Bronchial epithelial cell (primary cell): ENCODE data around the gene SPO11. TPM values are rescaled to one million over a fixed set of nuclear protein-coding genes. Genes with fewer than 3 reads are reported as not detected.

Source experiments
- DNase-seq: peaks from one replicate; pipeline ENCODE4 v3.0.0-alpha.2; 2010; ENCODE audit warnings: low read depth
- FAIRE-seq: peaks from 2 replicates; lab custom pipeline; 2011; peaks lifted over from hg19 to GRCh38; lab: Jason Lieb, UNC
- H3K27me3 ChIP-seq: 2 replicates; pipeline ENCODE4 v1.5.1; 2011; ENCODE audit warnings: low read length; ENCODE audit not compliant: control insufficient read depth, insufficient read depth
- H3K36me3 ChIP-seq: 2 replicates; pipeline ENCODE4 v1.5.1; 2011; ENCODE audit warnings: low read length; ENCODE audit not compliant: control insufficient read depth, insufficient read depth
- H3K4me3 ChIP-seq: 2 replicates; pipeline ENCODE4 v1.5.1; 2011; ENCODE audit warnings: mild to moderate bottlenecking, low read depth, low read length, control low read depth
- total RNA-seq: library from RNA; depleted of rRNA; stranded (reverse); fragments of >200 nt; gene quantifications from 2 replicates; pipeline ENCODE4 v1.2.1, GENCODE V29; 2014
- TF ChIP-seq, protein P1 (sequence below): IDR thresholded peaks from 2 replicates; pipeline ENCODE4 v1.5.1; 2011; ENCODE audit warnings: mild to moderate bottlenecking, moderate library complexity, low read length, control low read depth, inconsistent platforms; ENCODE audit not compliant: insufficient read depth, severe bottlenecking

SPO11 gene
- total RNA-seq, 1 donor from 2014 or later: not detected

DNA sequence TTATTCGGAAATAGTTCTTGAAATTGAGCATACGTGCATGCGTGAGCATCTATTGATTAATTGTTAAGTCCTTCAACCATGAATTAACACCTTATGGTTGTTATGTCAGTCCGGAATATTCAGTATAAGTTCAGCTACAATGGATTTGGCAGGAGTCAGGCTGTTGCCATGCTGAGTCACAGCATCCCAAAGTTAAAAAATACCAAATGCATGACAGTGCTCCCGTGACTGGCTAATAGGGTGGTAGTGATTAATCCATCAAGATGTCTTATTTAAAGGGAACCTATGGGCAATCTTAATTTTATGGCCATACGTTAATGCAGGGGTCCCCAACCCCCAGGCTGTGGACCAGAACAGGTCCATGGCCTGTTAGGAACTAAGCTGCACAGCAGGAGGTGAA lies 31.9 kb downstream of the SPO11 start:
- FAIRE-seq (peak; percentile 23), DNase-seq (peak; percentile 89)
- TF ChIP-seq, protein P1, sequence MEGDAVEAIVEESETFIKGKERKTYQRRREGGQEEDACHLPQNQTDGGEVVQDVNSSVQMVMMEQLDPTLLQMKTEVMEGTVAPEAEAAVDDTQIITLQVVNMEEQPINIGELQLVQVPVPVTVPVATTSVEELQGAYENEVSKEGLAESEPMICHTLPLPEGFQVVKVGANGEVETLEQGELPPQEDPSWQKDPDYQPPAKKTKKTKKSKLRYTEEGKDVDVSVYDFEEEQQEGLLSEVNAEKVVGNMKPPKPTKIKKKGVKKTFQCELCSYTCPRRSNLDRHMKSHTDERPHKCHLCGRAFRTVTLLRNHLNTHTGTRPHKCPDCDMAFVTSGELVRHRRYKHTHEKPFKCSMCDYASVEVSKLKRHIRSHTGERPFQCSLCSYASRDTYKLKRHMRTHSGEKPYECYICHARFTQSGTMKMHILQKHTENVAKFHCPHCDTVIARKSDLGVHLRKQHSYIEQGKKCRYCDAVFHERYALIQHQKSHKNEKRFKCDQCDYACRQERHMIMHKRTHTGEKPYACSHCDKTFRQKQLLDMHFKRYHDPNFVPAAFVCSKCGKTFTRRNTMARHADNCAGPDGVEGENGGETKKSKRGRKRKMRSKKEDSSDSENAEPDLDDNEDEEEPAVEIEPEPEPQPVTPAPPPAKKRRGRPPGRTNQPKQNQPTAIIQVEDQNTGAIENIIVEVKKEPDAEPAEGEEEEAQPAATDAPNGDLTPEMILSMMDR: no peak
- H3K36me3 ChIP-seq: peaks cover 18% of the 10 kb centered on the region
- no peaks in the 10 kb centered on the region for H3K27me3 ChIP-seq
- H3K4me3 ChIP-seq: no peak overlapping the region

DNA sequence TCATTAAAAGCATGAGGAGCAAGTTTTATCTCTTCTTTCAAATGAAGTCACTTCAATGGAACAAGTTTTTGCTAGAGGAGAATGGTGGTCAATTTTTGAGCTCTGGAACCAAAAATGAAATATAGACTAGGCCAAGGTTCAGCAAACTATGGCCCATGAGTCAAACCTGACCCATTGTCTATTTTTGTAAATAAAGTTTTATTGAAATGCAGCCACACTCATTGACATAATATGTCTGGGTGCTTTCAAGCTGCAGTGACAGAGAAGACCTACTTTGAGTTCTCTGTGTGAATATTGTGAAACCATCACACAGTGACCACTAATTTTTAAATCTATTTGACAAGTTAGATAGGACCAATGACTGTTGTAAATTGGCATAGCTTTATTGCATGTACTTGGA lies 34.8 kb downstream of the SPO11 start:
- DNase-seq (no peak), FAIRE-seq (no peak)
- H3K4me3 ChIP-seq: no peak overlapping the region
- TF ChIP-seq, protein P1: no peak
- no peaks in the 10 kb centered on the region for H3K27me3 ChIP-seq
- H3K36me3 ChIP-seq: peaks cover 22% of the 10 kb centered on the region

DNA sequence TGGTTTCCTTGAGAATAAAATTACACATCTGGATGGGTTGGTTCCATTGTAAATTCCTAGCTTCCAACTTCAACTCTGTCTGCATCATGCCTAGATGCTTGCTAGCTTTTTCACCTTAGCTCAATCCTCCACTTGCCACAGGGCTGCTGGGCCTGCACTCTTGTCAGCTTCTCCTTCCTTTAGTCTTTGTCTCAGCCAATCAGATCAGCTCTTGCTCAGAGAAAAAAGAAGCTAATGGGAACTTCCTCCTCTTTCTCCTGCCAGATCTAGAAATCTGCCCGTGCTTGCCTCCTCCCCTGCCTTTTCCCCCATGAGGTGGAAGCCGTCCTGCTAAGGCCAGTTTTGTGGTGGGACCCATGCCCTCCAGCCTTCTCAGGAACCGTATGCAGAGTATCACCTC lies 40.0 kb downstream of the SPO11 start:
- H3K27me3 ChIP-seq: no peaks in the 10 kb centered on the region
- DNase-seq (no peak), FAIRE-seq (no peak)
- TF ChIP-seq, protein P1: no peak
- no peak overlapping the region for H3K4me3 ChIP-seq
- H3K36me3 ChIP-seq: peaks cover 36% of the 10 kb centered on the region

DNA sequence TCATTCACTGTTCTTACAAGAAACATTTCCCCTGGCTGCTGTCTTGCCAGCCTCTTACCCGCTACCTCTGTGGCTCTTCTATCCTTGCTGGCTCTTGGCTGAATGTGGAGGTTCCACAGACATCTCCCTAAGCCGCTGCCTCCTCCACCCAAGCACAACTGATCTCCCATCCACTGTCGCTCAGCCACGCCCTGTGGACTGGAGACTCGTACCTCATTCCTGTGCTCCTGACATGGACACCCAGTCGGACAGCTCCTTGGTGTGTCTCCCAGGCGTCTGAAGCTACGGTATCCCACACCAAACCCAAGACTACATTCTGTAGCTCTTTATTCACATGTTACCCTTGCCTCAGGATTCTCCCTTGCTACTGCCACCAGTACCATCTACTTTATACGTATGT lies 40.7 kb downstream of the SPO11 start:
- H3K27me3 ChIP-seq: no peaks in the 10 kb centered on the region
- no peak overlapping the region for H3K4me3 ChIP-seq
- FAIRE-seq (no peak), DNase-seq (no peak)
- peaks cover 41% of the 10 kb centered on the region for H3K36me3 ChIP-seq
- TF ChIP-seq, protein P1: no peak

DNA sequence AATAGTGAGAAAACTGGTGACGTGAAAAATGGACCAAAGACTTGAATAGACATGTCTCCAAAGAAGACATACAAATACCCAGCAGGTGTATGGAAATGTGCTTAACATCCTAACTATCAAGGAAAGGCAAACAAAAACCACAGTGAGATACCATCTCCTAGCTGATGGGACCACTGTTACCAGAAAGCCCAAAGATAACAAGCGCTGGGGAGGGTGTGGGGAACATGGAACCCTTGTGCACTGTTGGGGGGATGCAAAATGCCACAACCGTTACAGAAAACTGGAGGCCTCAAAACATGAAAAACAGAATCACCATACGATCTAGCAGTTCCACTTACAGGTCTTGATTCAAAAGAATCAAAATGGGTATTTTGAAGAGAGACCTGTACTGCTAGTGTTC lies 41.8 kb downstream of the SPO11 start:
- H3K36me3 ChIP-seq: peaks cover 42% of the 10 kb centered on the region
- no peaks in the 10 kb centered on the region for H3K27me3 ChIP-seq
- no peak for FAIRE-seq
- TF ChIP-seq, protein P1: no peak
- no peak for DNase-seq
- H3K4me3 ChIP-seq: no peak overlapping the region

DNA sequence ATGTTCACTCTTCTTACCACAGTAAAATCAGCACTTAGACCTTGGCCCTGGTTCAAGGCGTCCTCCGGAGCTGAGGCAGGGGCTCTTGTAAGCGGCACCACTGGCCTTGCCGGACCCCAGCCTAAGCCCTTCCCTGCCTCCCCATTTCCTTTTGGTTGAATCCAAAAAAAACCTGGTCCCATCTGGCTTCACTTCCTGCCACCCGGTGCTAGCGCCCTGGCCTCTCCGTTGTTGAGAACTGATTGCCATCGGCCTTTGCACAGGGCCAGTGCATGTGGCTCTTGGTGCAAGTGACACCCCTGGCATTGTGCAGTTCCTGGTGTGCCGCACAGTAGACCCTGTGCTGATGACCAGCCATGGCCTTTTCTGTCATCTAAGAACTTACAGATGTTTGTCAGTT lies 42.6 kb downstream of the SPO11 start:
- FAIRE-seq (no peak), DNase-seq (no peak)
- H3K4me3 ChIP-seq: no peak overlapping the region
- TF ChIP-seq, protein P1: no peak
- no peaks in the 10 kb centered on the region for H3K27me3 ChIP-seq
- H3K36me3 ChIP-seq: peaks cover 38% of the 10 kb centered on the region
